ENCODE data around the gene NSG1.
"Not testable (repeated sequence)": the region's sequence is repeated elsewhere in the genome, so short reads cannot be mapped to it uniquely, and the experiment has no call there.

NSG1 gene

GRCh38 chr4:4386736-4387392 lies at the start of gene NSG1:
NSG1 (plus strand) TSS chr4:4387102; CDS start chr4:4387630, 528 bp downstream.
- no peak for FAIRE-seq
- no peak for DNase-seq (ENCODE audit: low spot score)

GRCh38 chr4:4338210-4339001 lies 48.5 kb upstream of the NSG1 start:
- FAIRE-seq, result no peak

GRCh38 chr4:4339504-4340085 lies 47.3 kb upstream of the NSG1 start:
- FAIRE-seq, result no peak
- no peak for DNase-seq (ENCODE audit: low spot score)

More at GRCh38 chr4:4338210-4339001, 48.5 kb upstream of the NSG1 start:
- DNase-seq (ENCODE audit: low spot score), result no peak

GRCh38 chr4:4341861-4342650 lies 44.8 kb upstream of the NSG1 start:
- DNase-seq (ENCODE audit: low spot score) (no peak), FAIRE-seq (no peak)

GRCh38 chr4:4343038-4343437 lies 43.9 kb upstream of the NSG1 start:
- no peak for DNase-seq (ENCODE audit: low spot score)
- no peak for FAIRE-seq

GRCh38 chr4:4344915-4345527 lies 41.9 kb upstream of the NSG1 start:
- FAIRE-seq (no peak), DNase-seq (ENCODE audit: low spot score) (no peak)

GRCh38 chr4:4347585-4347984 lies 39.3 kb upstream of the NSG1 start:
- DNase-seq (ENCODE audit: low spot score) (no peak), FAIRE-seq (no peak)

- DNase-seq (ENCODE audit: low spot score); FAIRE-seq: not testable (repeated sequence)
These were observed 38.3 kb upstream of the NSG1 start for GRCh38 chr4:4348585-4348984.

GRCh38 chr4:4349867-4350266 lies 37.0 kb upstream of the NSG1 start:
- DNase-seq (ENCODE audit: low spot score), result no peak

GRCh38 chr4:4350909-4351308 lies 36.0 kb upstream of the NSG1 start:
- DNase-seq (ENCODE audit: low spot score) (no peak), FAIRE-seq (no peak)

More at GRCh38 chr4:4349867-4350266, 37.0 kb upstream of the NSG1 start:
- FAIRE-seq, result no peak

- FAIRE-seq (no peak), DNase-seq (ENCODE audit: low spot score) (no peak)
These were observed 31.6 kb upstream of the NSG1 start for GRCh38 chr4:4355302-4355701.

- no peak for FAIRE-seq
- no peak for DNase-seq (ENCODE audit: low spot score)
These were observed 30.5 kb upstream of the NSG1 start for GRCh38 chr4:4356106-4357041.

- FAIRE-seq, result no peak
- DNase-seq (ENCODE audit: low spot score), result no peak
These were observed 28.6 kb upstream of the NSG1 start for GRCh38 chr4:4358093-4358854.

- DNase-seq (ENCODE audit: low spot score), result no peak
- FAIRE-seq, result no peak
These were observed 25.0 kb upstream of the NSG1 start for GRCh38 chr4:4361883-4362282.

GRCh38 chr4:4362991-4363697 lies 23.8 kb upstream of the NSG1 start:
- DNase-seq (ENCODE audit: low spot score), result no peak
- FAIRE-seq, result no peak

- DNase-seq (ENCODE audit: low spot score), result no peak
- no peak for FAIRE-seq
These were observed 22.8 kb upstream of the NSG1 start for GRCh38 chr4:4364061-4364460.

GRCh38 chr4:4364486-4365208 lies 22.3 kb upstream of the NSG1 start:
- DNase-seq (ENCODE audit: low spot score) (no peak), FAIRE-seq (no peak)

Measured in RCC 7860 (cell line).